GM12878 (cell line): ENCODE measurements around the gene NR2F1-AS1. TPM values are rescaled to one million over a fixed set of nuclear protein-coding genes. Genes with fewer than 3 reads are reported as not detected.

ENCODE experiments used
- ATAC-seq: fragments of 200-7000 bp; cut with Tn5 transposase; 3 replicates; pipeline ENCODE4 v1.9.1; 2020; ENCODE audit warnings: mild to moderate bottlenecking, moderate library complexity
- BruUV-seq: library from RNA; stranded (reverse); fragments of 400-500 nt; replicated peaks from 2 replicates; lab custom pipeline; 2021; lab: Mats Ljungman, UMichigan
- CTCF ChIA-PET: fragments of 300-600 bp; sonication (Branson Sonifier 250); formaldehyde crosslinking; extraction: SDS; loops from one replicate; lab custom pipeline; 2021; ENCODE audit warnings: inconsistent platforms; lab: Yijun Ruan, JAX
- POLR2A ChIA-PET: fragments of 350-600 bp; formaldehyde crosslinking; extraction: SDS; loops from one replicate; lab custom pipeline; 2021; ENCODE audit warnings: inconsistent platforms; lab: Charles Lee
- RAD21 ChIA-PET: fragments of 300-600 bp; sonication (Branson Sonifier 250); formaldehyde crosslinking; loops from one replicate; lab custom pipeline; 2023; ENCODE audit warnings: antibody characterized with exemption; ENCODE audit not compliant: unreplicated experiment; lab: Charles Lee
- SMC1A ChIA-PET: fragments of 300-600 bp; sonication (Branson Sonifier 250); formaldehyde crosslinking; loops from one replicate; lab custom pipeline; 2023; ENCODE audit not compliant: unreplicated experiment, uncharacterized antibody; lab: Charles Lee
- DNase-seq: peaks from one replicate; pipeline ENCODE4 v3.0.0-alpha.2; 2011; ENCODE audit warnings: low read depth, low spot score
- FAIRE-seq: peaks from 3 replicates; lab custom pipeline; 2011; peaks lifted over from hg19 to GRCh38; lab: Jason Lieb, UNC
- H2AFZ ChIP-seq: 2 replicates; pipeline ENCODE4 v1.6.0; 2011; ENCODE audit warnings: low read depth, low read length, control low read depth; ENCODE audit not compliant: control insufficient read depth
- H3K27ac ChIP-seq: 2 replicates; pipeline ENCODE4 v1.5.1; 2011; ENCODE audit warnings: control low read depth; ENCODE audit not compliant: control insufficient read depth, insufficient read depth
- H3K27me3 ChIP-seq, 2 experiments: replicated peaks in 1 of 2; 2 replicates each; pipeline versions ENCODE4 v1.6.0 to v1.6.1; 2011; ENCODE audit warnings: low read length in 1 of 2; ENCODE audit not compliant: control insufficient read depth in 2 of 2, insufficient read depth in 2 of 2
- H3K36me3 ChIP-seq, 2 experiments: 2 replicates each; pipeline ENCODE4 v1.5.1; 2011; ENCODE audit warnings: low read length in 1 of 2; ENCODE audit not compliant: control insufficient read depth in 2 of 2, insufficient read depth in 2 of 2
- H3K4me1 ChIP-seq: 2 replicates; pipeline ENCODE4 v1.6.1; 2011; ENCODE audit warnings: mild to moderate bottlenecking, low read length, moderate library complexity, mixed read lengths; ENCODE audit not compliant: control insufficient read depth, insufficient read depth
- H3K4me2 ChIP-seq: 2 replicates; pipeline ENCODE4 v1.6.0; 2011; ENCODE audit warnings: control low read depth; ENCODE audit not compliant: control insufficient read depth, insufficient read depth
- H3K4me3 ChIP-seq: fragments of 200-600 bp; sonication (generic); 2 replicates; pipeline ENCODE4 v1.5.1; 2016
- H3K79me2 ChIP-seq: 2 replicates; pipeline ENCODE4 v1.6.0; 2011; ENCODE audit warnings: low read length; ENCODE audit not compliant: control insufficient read depth, insufficient read depth
- H3K9ac ChIP-seq: 2 replicates; pipeline ENCODE4 v1.8.0; 2011; ENCODE audit warnings: low read length, control low read depth, mixed read lengths; ENCODE audit not compliant: control insufficient read depth, insufficient read depth
- H3K9me3 ChIP-seq: replicated peaks from 3 replicates; pipeline ENCODE4 v1.5.1; 2011; ENCODE audit warnings: mild to moderate bottlenecking, low read length; ENCODE audit not compliant: control insufficient read depth, insufficient read depth
- H4K20me1 ChIP-seq: 2 replicates; pipeline ENCODE4 v1.6.0; 2011; ENCODE audit not compliant: control insufficient read depth, insufficient read depth
- BCL11A ChIP-seq: IDR thresholded peaks from 2 replicates; pipeline ENCODE4 v1.6.1; 2011; ENCODE audit warnings: low read depth, low read length
- BHLHE40 ChIP-seq, 2 experiments: fragments of 450-650 bp in 1 of 2; IDR thresholded peaks; 2 replicates each; pipeline ENCODE4 v1.6.1; 2011 to 2017; ENCODE audit warnings: low read depth in 2 of 2, borderline replicate concordance in 1 of 2, improper control_type of control experiment in 1 of 2, low read length in 1 of 2, mild to moderate bottlenecking in 1 of 2
- GABPA ChIP-seq: IDR thresholded peaks from 2 replicates; pipeline ENCODE4 v1.6.1; 2014; ENCODE audit warnings: antibody characterized with exemption, low read depth, mild to moderate bottlenecking, inconsistent platforms
- HDAC6 ChIP-seq: fragments of 200-600 bp; sonication (generic); IDR thresholded peaks from one replicate; pipeline ENCODE4 v1.8.0; 2017; ENCODE audit warnings: antibody characterized with exemption; ENCODE audit not compliant: unreplicated experiment
- JUND ChIP-seq: IDR thresholded peaks from 2 replicates; pipeline ENCODE4 v1.6.1; 2012; ENCODE audit warnings: low read depth, mild to moderate bottlenecking, low read length, improper control_type of control experiment, moderate library complexity
- KLF5 ChIP-seq: fragments of 450-650 bp; IDR thresholded peaks from 2 replicates; pipeline ENCODE4 v1.6.1; 2014; ENCODE audit warnings: mild to moderate bottlenecking; ENCODE audit not compliant: partially characterized antibody
- NFIC ChIP-seq: IDR thresholded peaks from 2 replicates; pipeline ENCODE4 v1.6.1; 2012; ENCODE audit warnings: low read depth, mild to moderate bottlenecking, inconsistent platforms, low read length, moderate library complexity
- NFXL1 ChIP-seq: fragments of 450-650 bp; IDR thresholded peaks from 2 replicates; pipeline ENCODE4 v1.6.1; 2017; ENCODE audit warnings: antibody characterized with exemption, mild to moderate bottlenecking, borderline replicate concordance
- PAX8 ChIP-seq: fragments of 450-650 bp; IDR thresholded peaks from 2 replicates; pipeline ENCODE4 v1.6.1; 2017; ENCODE audit warnings: mild to moderate bottlenecking, moderate library complexity
- RAD21 ChIP-seq: IDR thresholded peaks from 2 replicates; pipeline ENCODE4 v1.6.1; 2011; ENCODE audit warnings: mild to moderate bottlenecking, low read depth, low read length, moderate library complexity; ENCODE audit not compliant: insufficient read depth
- RAD51 ChIP-seq: fragments of 450-650 bp; IDR thresholded peaks from 2 replicates; pipeline ENCODE4 v1.6.1; 2016; ENCODE audit warnings: moderate library complexity, mild to moderate bottlenecking, inconsistent platforms
- RUNX3 ChIP-seq: IDR thresholded peaks from 2 replicates; pipeline ENCODE4 v1.6.1; 2012; ENCODE audit warnings: low read length, inconsistent platforms
- STAT3 ChIP-seq: IDR thresholded peaks from 2 replicates; pipeline ENCODE4 v1.6.1; 2011; ENCODE audit warnings: low read depth, low read length, improper control_type of control experiment
- WRNIP1 ChIP-seq: IDR thresholded peaks from 2 replicates; pipeline ENCODE4 v1.6.1; 2011; ENCODE audit warnings: low read depth, low read length, improper control_type of control experiment, borderline replicate concordance
- YY1 ChIP-seq: IDR thresholded peaks from 2 replicates; pipeline ENCODE4 v1.6.1; 2011; ENCODE audit warnings: low read depth, mild to moderate bottlenecking, low read length
- ZBTB11 ChIP-seq: fragments of 450-650 bp; formaldehyde crosslinking; IDR thresholded peaks from 2 replicates; pipeline ENCODE4 v1.5.0; 2022; ENCODE audit warnings: mild to moderate bottlenecking, missing genetic modification characterization
- ZBTB33 ChIP-seq: fragments of 450-650 bp; IDR thresholded peaks from 2 replicates; pipeline ENCODE4 v1.6.1; 2017; ENCODE audit warnings: mild to moderate bottlenecking
- ZBTB4 ChIP-seq: fragments of 450-650 bp; formaldehyde crosslinking; IDR thresholded peaks from 2 replicates; pipeline ENCODE4 v1.4.0; 2022; ENCODE audit warnings: mild to moderate bottlenecking, moderate library complexity
- WGBS: methylation state at CpG from one replicate; pipeline ENCODE4 v1.1.6; 2016; ENCODE audit warnings: low lambda C conversion rate; ENCODE audit not compliant: insufficient replicate concordance, insufficient coverage; ENCODE audit errors: missing lambda C conversion rate; 5-methylcytosine and 5-hydroxymethylcytosine counted together
- in situ Hi-C: fragments of 300-500 bp; cut with MboI; formaldehyde crosslinking; loops from 9 replicates; pipeline ENCODE4 v1.14.3; 2018; ENCODE audit warnings: mixed read lengths
- intact Hi-C: fragments of 100-400 bp; cut with micrococcal nuclease; formaldehyde crosslinking; loops from one replicate; pipeline ENCODE4 v1.14.2; 2022; ENCODE audit not compliant: unreplicated experiment
- polyA plus RNA-seq, 11 experiments: library from polyadenylated mRNA; depleted of rRNA in 4 of 11; unstranded in 6 of 11; stranded (reverse) in 5 of 11; fragments of >200 nt; fragmentation: Nextera tagmentation in 4 of 11; fragmentation: Illumina TruSeq in 1 of 11; extraction: Ambion mirVana in 4 of 11; extraction: Trizol in 1 of 11; gene quantifications; 1 replicate in 1 of 11; 2 replicates in 10 of 11; pipeline versions ENCODE4 v1.2.1 to v1.2.3, GENCODE V29; 2011 to 2016; ENCODE audit warnings: inconsistent platforms in 2 of 11, missing spikeins in 2 of 11, low read depth in 1 of 11
- total RNA-seq, 4 experiments: library from RNA; depleted of rRNA in 3 of 4; stranded (reverse); fragments of >200 nt in 3 of 4; fragmentation: Illumina TruSeq in 1 of 4; extraction: Trizol in 1 of 4; gene quantifications; 2 replicates each; pipeline versions ENCODE4 v1.2.1 to v1.2.3, GENCODE V29; 2013 to 2021

Gene NR2F1-AS1
- total and polyA plus RNA-seq, 10 of the 15 experiments (the other 5 are each of a cell fraction or from before 2014, with no cell fraction given), result 0.11 to 0.85 (median 0.27) TPM

GRCh38 chr5:93590493-93590892, 9.5 kb upstream of the NR2F1-AS1 start:
- ChIA-PET POLR2A (no interaction called here), SMC1A (interaction anchor here (0.9 kb wide), 1 partner anchor 22 kb away, joined by 3 read pairs; no protein-coding TSS in a partner anchor), CTCF (interaction anchor here (1.7 kb wide), 1 partner anchor 17 kb away, joined by 6 read pairs; no protein-coding TSS in a partner anchor), RAD21 (no interaction called here)
- Histone ChIP-seq H3K4me2 (no peak overlapping the region), H4K20me1 (no peaks in the 10 kb centered on the region), H3K9me3 (no peaks in the 10 kb centered on the region; the same call in 1 of the 3 replicates), H2AFZ (no peak overlapping the region), H3K79me2 (no peaks in the 10 kb centered on the region), H3K9ac (no peak overlapping the region), H3K4me3 (no peak overlapping the region), H3K27ac (no peak overlapping the region), H3K4me1 (no peaks in the 10 kb centered on the region), H3K36me3 (no peaks in the 10 kb centered on the region), H3K27me3 (peaks cover 13 to 32% of the 10 kb centered on the region in 2 experiments)
- DNase-seq, result no peak
- WGBS, result 66% methylated on average over 3 of the region's 3 CpGs
- TF ChIP-seq ZBTB4 (CRISPR knock-in tag) (no peak), BHLHE40 (IDR thresholded peaks at IDR 0.05; ENCODE audit: borderline replicate concordance in 1 of 2, low read depth in 2 of 2, low read length in 1 of 2) (no peak), JUND (no peak), BCL11A (no peak), RAD51 (no peak), NFIC (no peak), STAT3 (no peak), YY1 (no peak), WRNIP1 (no peak), NFXL1 (no peak), ZBTB11 (CRISPR knock-in tag) (no peak), KLF5 (no peak), ZBTB33 (no peak), GABPA (no peak), HDAC6 (no peak), RUNX3 (no peak), PAX8 (no peak), RAD21 (no peak)
- intact Hi-C loops (no loop called here), in situ Hi-C loops (loop anchor here (25.0 kb wide), 1 partner anchor 1097 kb away; no protein-coding TSS in a partner anchor)
- no peak for ATAC-seq
- no TSS peak for BruUV-seq
- FAIRE-seq, result no peak
